ENCODE results near the gene KCNJ10. TPM values are rescaled to one million over a fixed set of nuclear protein-coding genes. Genes with fewer than 3 reads are reported as not detected.

Gene KCNJ10
- total RNA-seq, 2 experiments from 2014 or later: 0.11 TPM

GRCh38 chr1:160108888-160109662, 39.1 kb upstream of the KCNJ10 start:
- H3K36me3 Mint-ChIP-seq (ENCODE audit: low read depth): no peaks in the 10 kb centered on the region

DNA sequence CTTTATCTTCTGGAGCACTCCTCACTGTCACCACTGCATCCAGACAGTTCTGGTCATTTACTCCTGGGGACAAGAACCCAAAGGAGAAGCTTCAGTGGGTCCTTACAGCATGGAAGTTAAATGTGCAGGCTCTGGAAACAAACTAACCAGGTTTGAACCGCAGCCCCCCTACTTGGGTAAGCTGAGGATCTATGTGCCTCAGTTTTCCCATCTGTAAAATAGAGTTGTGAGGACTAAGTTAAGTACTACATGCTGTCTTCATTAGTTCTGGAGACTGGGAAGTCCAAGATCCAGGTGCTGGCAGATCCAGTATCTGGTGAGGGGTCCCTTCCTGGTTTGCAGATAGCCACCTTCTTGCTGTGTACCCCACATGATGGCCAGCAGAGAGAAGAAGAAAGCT, 37.6 kb upstream of the KCNJ10 start:
- Mint-ChIP-seq H3K36me3 (ENCODE audit: low read depth) (no peaks in the 10 kb centered on the region), H3K9me3 (ENCODE audit: low read depth) (no peaks in the 10 kb centered on the region), H3K27ac (no peak overlapping the region), H3K4me3 (no peak overlapping the region), H3K4me1 (peaks cover 6% of the 10 kb centered on the region), H3K27me3 (no peaks in the 10 kb centered on the region)
- ChIA-PET POLR2A (no interaction called here), CTCF (interaction anchor here (0.9 to 1.9 kb wide), 5 partner anchors 29 to 269 kb away, joined by 3 to 6 read pairs (median 4); partner anchors contain the start of gene PEX19)
- no peak for ATAC-seq
- no peak for DNase-seq
- intact Hi-C loops (cut with DNase I, micrococcal nuclease): no loop called here

More at GRCh38 chr1:160108888-160109662, 39.1 kb upstream of the KCNJ10 start:
- Mint-ChIP-seq H3K27ac (peak overlapping the region; percentile 83), H3K9me3 (ENCODE audit: low read depth) (no peaks in the 10 kb centered on the region), H3K4me1 (peaks cover 4% of the 10 kb centered on the region), H3K4me3 (no peak overlapping the region), H3K27me3 (no peaks in the 10 kb centered on the region)
- peak; percentile 63 for DNase-seq
- ChIA-PET CTCF (interaction anchor here (0.5 to 1.8 kb wide), 12 partner anchors 7 to 267 kb away, joined by 3 to 8 read pairs (median 3); partner anchors contain the start of genes KCNJ9 and PEX19), POLR2A (no interaction called here)
- intact Hi-C loops (cut with DNase I, micrococcal nuclease): no loop called here
- ATAC-seq: peak; percentile 79

- no peaks in the 10 kb centered on the region for H3K36me3 Mint-ChIP-seq (ENCODE audit: low read depth)
- H3K4me3 Mint-ChIP-seq: no peak overlapping the region
- ATAC-seq (no peak), DNase-seq (no peak)
- no peaks in the 10 kb centered on the region for H3K27me3 Mint-ChIP-seq
- no peaks in the 10 kb centered on the region for H3K9me3 Mint-ChIP-seq (ENCODE audit: low read depth)
- intact Hi-C loops (cut with DNase I, micrococcal nuclease): no loop called here
- H3K4me1 Mint-ChIP-seq: peaks cover 20% of the 10 kb centered on the region
- ChIA-PET CTCF (interaction anchor here (0.7 to 3.1 kb wide), 12 partner anchors 9 to 270 kb away, joined by 3 to 20 read pairs (median 4); no protein-coding TSS in a partner anchor), POLR2A (interaction anchor here (0.7 kb wide), 1 partner anchor 85 kb away, joined by 3 read pairs; the partner anchor contains the start of gene CASQ1)
- no peak overlapping the region for H3K27ac Mint-ChIP-seq
Observed at GRCh38 chr1:160105155-160105554, 35.2 kb upstream of the KCNJ10 start.

- ATAC-seq: no peak
- H3K27me3 Mint-ChIP-seq: no peaks in the 10 kb centered on the region
- no peak for DNase-seq
- intact Hi-C loops (cut with DNase I, micrococcal nuclease): no loop called here
- no peak overlapping the region for H3K4me3 Mint-ChIP-seq
- H3K36me3 Mint-ChIP-seq (ENCODE audit: low read depth): no peaks in the 10 kb centered on the region
- H3K4me1 Mint-ChIP-seq: peaks cover 23% of the 10 kb centered on the region
- ChIA-PET POLR2A (interaction anchor here (0.5 kb wide), 1 partner anchor 166 kb away, joined by 3 read pairs; no protein-coding TSS in a partner anchor), CTCF (interaction anchor here (0.7 to 4.9 kb wide), 15 partner anchors 8 to 271 kb away, joined by 3 to 49 read pairs (median 5); partner anchors contain the start of gene PEA15)
- no peaks in the 10 kb centered on the region for H3K9me3 Mint-ChIP-seq (ENCODE audit: low read depth)
- H3K27ac Mint-ChIP-seq: no peak overlapping the region
Observed at GRCh38 chr1:160104486-160104885, 34.5 kb upstream of the KCNJ10 start.

GRCh38 chr1:160103658-160104408, 33.9 kb upstream of the KCNJ10 start:
- ATAC-seq: no peak
- H3K4me3 Mint-ChIP-seq: no peak overlapping the region

GRCh38 chr1:160101717-160102522, 32.0 kb upstream of the KCNJ10 start:
- H3K36me3 Mint-ChIP-seq (ENCODE audit: low read depth): peaks cover 2% of the 10 kb centered on the region
- H3K4me3 Mint-ChIP-seq: no peak overlapping the region

More at GRCh38 chr1:160103658-160104408, 33.9 kb upstream of the KCNJ10 start:
- CTCF ChIA-PET: interaction anchor here (0.6 to 4.9 kb wide), 17 partner anchors 7 to 312 kb away, joined by 3 to 49 read pairs (median 3); partner anchors contain the start of gene PEA15
- DNase-seq: no peak
- POLR2A ChIA-PET: interaction anchor here (0.5 to 0.6 kb wide), 2 partner anchors 166 to 883 kb away, joined by 3 read pairs; no protein-coding TSS in a partner anchor
- Mint-ChIP-seq H3K27me3 (no peaks in the 10 kb centered on the region), H3K9me3 (ENCODE audit: low read depth) (no peaks in the 10 kb centered on the region), H3K4me1 (peaks cover 26% of the 10 kb centered on the region), H3K36me3 (ENCODE audit: low read depth) (no peaks in the 10 kb centered on the region), H3K27ac (no peak overlapping the region)
- intact Hi-C loops (cut with DNase I, micrococcal nuclease): loop anchor here in 1 of 2 experiments (2.0 kb wide), 1 partner anchor 65 kb away; no protein-coding TSS in a partner anchor

GRCh38 chr1:160101037-160101716, 31.2 kb upstream of the KCNJ10 start:
- ChIA-PET POLR2A (no interaction called here), CTCF (interaction anchor here (0.5 to 4.9 kb wide), 31 partner anchors 9 to 896 kb away, joined by 3 to 49 read pairs (median 4); partner anchors contain the start of gene CASQ1)
- intact Hi-C loops (cut with DNase I, micrococcal nuclease): loop anchor here (1.0 to 2.0 kb wide), 6 partner anchors 92 to 276 kb away; no protein-coding TSS in a partner anchor
- DNase-seq: peak; percentile 86
- peak; percentile 26 for ATAC-seq
- no peaks in the 10 kb centered on the region for H3K27me3 Mint-ChIP-seq
- peak overlapping the region; percentile 87 for H3K27ac Mint-ChIP-seq
- H3K9me3 Mint-ChIP-seq (ENCODE audit: low read depth): no peaks in the 10 kb centered on the region
- peaks cover 39% of the 10 kb centered on the region for H3K4me1 Mint-ChIP-seq
- peaks cover 2% of the 10 kb centered on the region for H3K36me3 Mint-ChIP-seq (ENCODE audit: low read depth)
- no peak overlapping the region for H3K4me3 Mint-ChIP-seq

More at GRCh38 chr1:160101717-160102522, 32.0 kb upstream of the KCNJ10 start:
- ChIA-PET POLR2A (interaction anchor here (0.9 kb wide), 1 partner anchor 189 kb away, joined by 3 read pairs; no protein-coding TSS in a partner anchor), CTCF (interaction anchor here (0.5 to 4.9 kb wide), 27 partner anchors 8 to 275 kb away, joined by 3 to 49 read pairs (median 4); partner anchors contain the start of gene CASQ1)
- intact Hi-C loops (cut with DNase I, micrococcal nuclease): loop anchor here (1.0 to 2.0 kb wide), 7 partner anchors 67 to 275 kb away; no protein-coding TSS in a partner anchor
- Mint-ChIP-seq H3K9me3 (ENCODE audit: low read depth) (no peaks in the 10 kb centered on the region), H3K4me1 (peaks cover 33% of the 10 kb centered on the region), H3K27ac (peak overlapping the region; percentile 10), H3K27me3 (no peaks in the 10 kb centered on the region)
- DNase-seq: no peak
- ATAC-seq: no peak

DNA sequence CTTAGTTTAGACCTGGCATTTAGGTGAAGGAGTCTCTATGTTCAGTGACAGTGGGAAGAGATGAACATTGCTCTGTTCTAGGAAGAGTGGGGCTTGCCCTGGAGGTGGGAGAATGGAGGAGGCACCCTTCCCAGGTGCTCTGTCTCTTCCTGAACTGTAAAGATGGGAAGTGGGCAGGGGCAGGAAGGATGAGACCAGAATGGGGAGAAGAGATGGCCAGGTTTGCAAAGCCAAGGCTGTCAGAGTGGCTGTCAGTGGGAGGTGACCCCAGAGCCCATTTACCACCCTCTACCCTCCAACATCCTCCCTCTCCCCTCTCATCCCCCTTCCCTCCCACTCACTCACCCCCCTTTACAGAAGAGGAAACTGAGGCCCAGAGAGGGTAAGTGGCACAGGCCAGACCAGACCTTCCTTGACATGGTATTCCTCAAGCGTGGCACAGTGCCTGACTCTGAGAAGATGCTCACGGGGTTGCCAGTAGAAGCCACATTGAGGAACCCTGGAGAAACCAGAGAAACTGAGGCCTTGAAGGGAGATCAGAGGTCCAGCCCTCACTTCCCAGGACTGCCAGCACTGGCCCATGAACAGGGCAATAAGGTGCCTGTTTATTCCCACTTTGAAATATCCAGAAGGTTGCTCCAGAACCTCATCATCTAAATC, 29.9 kb upstream of the KCNJ10 start:
- ChIA-PET POLR2A (interaction anchor here (0.6 kb wide), 1 partner anchor 185 kb away, joined by 3 read pairs; no protein-coding TSS in a partner anchor), CTCF (interaction anchor here (1.2 to 4.9 kb wide), 8 partner anchors 12 to 277 kb away, joined by 5 to 49 read pairs (median 13); no protein-coding TSS in a partner anchor)
- intact Hi-C loops (cut with DNase I, micrococcal nuclease): loop anchor here (1.0 to 5.0 kb wide), 7 partner anchors 15 to 277 kb away; partner anchors contain the start of genes DCAF8 (in 1 of the 2) and PIGM (in 1 of the 2)
- H3K27me3 Mint-ChIP-seq: no peaks in the 10 kb centered on the region
- DNase-seq: no peak
- no peak for ATAC-seq
- peaks cover 2% of the 10 kb centered on the region for H3K36me3 Mint-ChIP-seq (ENCODE audit: low read depth)
- peaks cover 44% of the 10 kb centered on the region for H3K4me1 Mint-ChIP-seq
- H3K9me3 Mint-ChIP-seq (ENCODE audit: low read depth): no peaks in the 10 kb centered on the region
- H3K27ac Mint-ChIP-seq: peak overlapping the region; percentile 65
- no peak overlapping the region for H3K4me3 Mint-ChIP-seq

DNA sequence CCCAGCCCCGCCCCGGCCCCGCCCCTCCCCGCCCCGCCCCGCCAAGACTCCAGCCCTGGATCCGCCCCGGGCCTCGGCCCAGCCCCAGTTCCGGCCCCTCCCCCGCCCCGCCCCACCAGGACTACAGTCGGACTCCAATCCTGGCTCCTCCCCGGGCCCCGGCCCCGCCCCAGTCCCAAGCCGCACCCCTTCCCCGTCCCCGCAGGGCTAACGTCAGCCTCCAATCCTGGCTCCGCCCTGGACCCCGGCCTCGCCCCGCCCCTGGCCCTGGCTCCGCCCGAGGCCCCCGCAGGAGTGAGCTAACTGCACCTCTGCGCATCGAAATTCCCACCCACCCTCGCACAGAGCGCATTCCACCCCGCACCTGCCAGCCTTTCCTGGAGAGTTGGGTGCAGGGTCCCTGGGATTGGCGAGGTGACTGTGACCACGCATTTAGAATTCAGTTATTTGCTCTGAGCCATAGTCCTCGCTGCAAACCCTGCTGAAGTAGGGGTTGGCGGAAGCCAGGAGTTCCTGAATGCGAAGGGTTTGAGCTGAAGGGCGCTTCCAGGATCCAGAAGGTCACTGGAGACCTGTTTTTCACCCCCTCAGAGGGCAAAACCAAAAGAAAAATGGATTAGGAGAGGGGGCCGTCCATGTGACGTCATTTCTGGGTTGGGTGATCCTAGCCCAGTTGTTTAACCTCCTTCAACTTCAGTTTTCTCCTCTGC, 29.0 kb upstream of the KCNJ10 start:
- Mint-ChIP-seq H3K4me3 (peak overlapping the region; percentile 65), H3K9me3 (ENCODE audit: low read depth) (no peaks in the 10 kb centered on the region), H3K27me3 (no peaks in the 10 kb centered on the region), H3K4me1 (peaks cover 44% of the 10 kb centered on the region), H3K27ac (peak overlapping the region; percentile 65), H3K36me3 (ENCODE audit: low read depth) (peaks cover 2% of the 10 kb centered on the region)
- ChIA-PET POLR2A (interaction anchor here (0.6 to 1.4 kb wide), 4 partner anchors 137 to 311 kb away, joined by 3 to 7 read pairs (median 4); partner anchors contain the start of genes DCAF8 and PEX19), CTCF (interaction anchor here (0.5 to 6.5 kb wide), 5 partner anchors 13 to 948 kb away, joined by 3 to 81 read pairs (median 9); partner anchors contain the start of gene PEX19)
- DNase-seq: peak; percentile 100
- intact Hi-C loops (cut with DNase I, micrococcal nuclease): loop anchor here (1.0 to 5.0 kb wide), 10 partner anchors 14 to 319 kb away; partner anchors contain the start of genes DCAF8 (in 2 of the 2), PIGM (in 2 of the 2), COPA (in 1 of the 2) and DUSP23 (in 1 of the 2)
- ATAC-seq: peak; percentile 88
